ENCODE results near the gene C11orf21. TPM values are rescaled to one million over a fixed set of nuclear protein-coding genes. Genes with fewer than 3 reads are reported as not detected.

The C11orf21 gene
- total and polyA plus RNA-seq, 9 of the 15 experiments (the other 6 are each of a cell fraction or from before 2014, with no cell fraction given), result 0.10 to 2.6 (median 2.0) TPM

GRCh38 chr11:2302896-2303626 lies 1.3 kb upstream of the C11orf21 start (continued):
- TF ChIP-seq CAMTA2 (CRISPR knock-in tag; conservative IDR thresholded peaks at IDR 0.05) (no peak), NR4A1 (CRISPR knock-in tag; IDR thresholded peaks at IDR 0.05) (no peak), NR4A1 (tag; IDR thresholded peaks at IDR 0.05) (0 out of 2 replicates have a peak, but pooled peaks have one; percentile 20), U2AF2 (optimal IDR thresholded peaks at IDR 0.05; ENCODE audit: low read depth, low read length) (no peak), USF2 (CRISPR knock-in tag; IDR thresholded peaks at IDR 0.05) (no peak), ILF3 (IDR thresholded peaks at IDR 0.05; ENCODE audit: borderline replicate concordance) (no peak), SAP30 (IDR thresholded peaks at IDR 0.05; ENCODE audit: borderline replicate concordance, insufficient read depth, low read depth, low read length, poor library complexity, severe bottlenecking) (peak; percentile 24), ZNF740 (CRISPR knock-in tag; IDR thresholded peaks at IDR 0.05) (0 out of 2 replicates have a peak, but pooled peaks have one; percentile 0), ZNF740 (tag; IDR thresholded peaks at IDR 0.05) (no peak), NFYB (IDR thresholded peaks at IDR 0.05; ENCODE audit: extremely low read depth, insufficient read length) (no peak), POLR2B (IDR thresholded peaks at IDR 0.05; ENCODE audit: low read depth, partially characterized antibody) (no peak), GABPB1 (CRISPR knock-in tag; IDR thresholded peaks at IDR 0.05) (peak; percentile 11; the same call in 1 of the 2 replicates), MCM3 (IDR thresholded peaks at IDR 0.05) (no peak), ZBTB17 (CRISPR knock-in tag; IDR thresholded peaks at IDR 0.05) (no peak), MTA2 (IDR thresholded peaks at IDR 0.05; ENCODE audit: low read depth) (no peak), AFF4 (CRISPR knock-in tag; IDR thresholded peaks at IDR 0.05) (peak; percentile 7; the same call in 1 of the 2 replicates), KAT7 (CRISPR knock-in tag; IDR thresholded peaks at IDR 0.05; ENCODE audit: borderline replicate concordance) (peak; percentile 53; the same call in 1 of the 2 replicates), RBBP5 (IDR thresholded peaks at IDR 0.05; ENCODE audit: borderline replicate concordance, insufficient read depth, low read length, poor library complexity, severe bottlenecking) (no peak), CSDE1 (IDR thresholded peaks at IDR 0.05) (no peak), POLR2AphosphoS5 (IDR thresholded peaks at IDR 0.05; ENCODE audit: control insufficient read depth, insufficient read depth, low read depth, low read length) (no peak)

Measured in K562 (cell line).